Retina (tissue), 1 donor: Measurements from ENCODE around the gene GALNT10.
"Not testable (repeated sequence)": the region's sequence is repeated elsewhere in the genome, so short reads cannot be mapped to it uniquely, and the experiment has no call there.

Experiments used
- DNase-seq: peaks from one replicate; pipeline ENCODE4 v3.0.0-alpha.2; 2016

The GALNT10 gene

GRCh38 chr5:154190595-154191304 is at the start of gene GALNT10:
Gene GALNT10 (plus strand): TSS chr5:154190733. CDS start chr5:154190867, 134 bp downstream.
- DNase-seq: peak; percentile 61

- DNase-seq: peak; percentile 83
These were observed 48.8 kb upstream of the GALNT10 start for GRCh38 chr5:154141745-154142221.

- peak; percentile 72 for DNase-seq
These were observed 47.3 kb upstream of the GALNT10 start for GRCh38 chr5:154143211-154143641.

GRCh38 chr5:154145268-154145667 is 45.3 kb upstream of the GALNT10 start:
- DNase-seq: no peak

- no peak for DNase-seq
These were observed 44.1 kb upstream of the GALNT10 start for GRCh38 chr5:154146409-154146808.

GRCh38 chr5:154147666-154148065 is 42.9 kb upstream of the GALNT10 start:
- no peak for DNase-seq

- not testable (repeated sequence) for DNase-seq
These were observed 40.1 kb upstream of the GALNT10 start for GRCh38 chr5:154150471-154150870.

GRCh38 chr5:154157483-154158378 is 32.8 kb upstream of the GALNT10 start:
- no peak for DNase-seq

- DNase-seq: no peak
These were observed 32.2 kb upstream of the GALNT10 start for GRCh38 chr5:154158379-154158737.

GRCh38 chr5:154159343-154159742 is 31.2 kb upstream of the GALNT10 start:
- DNase-seq: no peak

- DNase-seq: no peak
These were observed 27.9 kb upstream of the GALNT10 start for GRCh38 chr5:154162539-154163151.

GRCh38 chr5:154163327-154164248 is 26.9 kb upstream of the GALNT10 start:
- no peak for DNase-seq

GRCh38 chr5:154164249-154164581 is 26.3 kb upstream of the GALNT10 start:
- DNase-seq: no peak

GRCh38 chr5:154165886-154166285 is 24.6 kb upstream of the GALNT10 start:
- DNase-seq: peak; percentile 60

GRCh38 chr5:154166901-154167791 is 23.4 kb upstream of the GALNT10 start:
- no peak for DNase-seq

- no peak for DNase-seq
These were observed 22.1 kb upstream of the GALNT10 start for GRCh38 chr5:154168395-154168794.

- DNase-seq: no peak
These were observed 17.7 kb upstream of the GALNT10 start for GRCh38 chr5:154172785-154173184.

- no peak for DNase-seq
These were observed 16.4 kb upstream of the GALNT10 start for GRCh38 chr5:154174091-154174490.

- DNase-seq: no peak
These were observed 14.4 kb upstream of the GALNT10 start for GRCh38 chr5:154176181-154176580.

GRCh38 chr5:154178661-154179060 is 11.9 kb upstream of the GALNT10 start:
- DNase-seq: no peak
